Ovary (tissue), 9 donors: ENCODE measurements around the gene HPCA. TPM values are rescaled to one million over a fixed set of nuclear protein-coding genes. Genes with fewer than 3 reads are reported as not detected.

Experiments used
- DNase-seq, 5 donors: peaks; one replicate each; pipeline ENCODE4 v3.0.0-alpha.2; 2019 to 2020
- H3K27ac ChIP-seq, 2 donors: fragments of 200-600 bp; one replicate each; pipeline versions ENCODE4 v1.5.1 to v1.8.0; 2019 to 2022
- H3K27me3 ChIP-seq: fragments of 200-600 bp; one replicate; pipeline ENCODE4 v1.8.0; 2022
- H3K36me3 ChIP-seq: fragments of 200-600 bp; sonication (generic); one replicate; pipeline ENCODE4 v1.5.1; 2019
- H3K4me1 ChIP-seq: one replicate; pipeline ENCODE4 v1.8.1; 2013; ENCODE audit warnings: mild to moderate bottlenecking, moderate library complexity; ENCODE audit not compliant: insufficient read depth
- H3K4me3 ChIP-seq: fragments of 200-600 bp; sonication (generic); one replicate; pipeline ENCODE4 v1.5.1; 2017
- H3K9me3 ChIP-seq, 2 donors: fragments of 200-600 bp in 1 of 2; sonication (generic) in 1 of 2; one replicate each; pipeline versions ENCODE4 v1.5.1 to v1.8.1; 2013 to 2019; ENCODE audit warnings: mild to moderate bottlenecking in 1 of 2, moderate library complexity in 1 of 2
- EP300 ChIP-seq: sonication (generic); formaldehyde crosslinking; IDR thresholded peaks from one replicate; pipeline ENCODE4 v1.6.1; 2017; ENCODE audit warnings: antibody characterized with exemption
- POLR2A ChIP-seq: fragments of 450-650 bp; IDR thresholded peaks from one replicate; pipeline ENCODE4 v1.6.1; 2017; ENCODE audit warnings: antibody characterized with exemption, mild to moderate bottlenecking, moderate library complexity
- WGBS, 3 donors: extraction: QIAGEN DNeasy Blood & Tissue Kit in 1 of 3; methylation state at CpG; one replicate each; pipeline versions ENCODE4 v1.1.5 to v1.1.7; 2013 to 2017; 5-methylcytosine and 5-hydroxymethylcytosine counted together
- intact Hi-C, 4 donors: fragments of 100-400 bp; cut with DNase I; formaldehyde crosslinking; loops; one replicate each; pipeline versions ENCODE4 v1.11.0 to v1.15.1; 2022 to 2023
- polyA plus RNA-seq, 2 donors: library from polyadenylated mRNA; stranded (reverse); fragments of 200-250 nt in 1 of 2; fragments of 350-450 nt in 1 of 2; fragmentation: Illumina TruSeq in 1 of 2; extraction: RNeasy Lipid Tissue Mini Kit (QIAGEN cat#74804) in 1 of 2; gene quantifications; one replicate each; pipeline ENCODE4 v1.2.3, GENCODE V29; 2013 to 2014
- total RNA-seq, 7 donors: library from RNA; depleted of rRNA in 2 of 7; stranded (reverse); fragments of >200 nt in 2 of 7; fragmentation: NEBNext Ultra II Directional in 3 of 7; extraction: Animal tissue kit (Norgen Biotek cat#: 25700) in 3 of 7; gene quantifications; one replicate each; pipeline versions ENCODE4 v1.1.0 to v1.2.4, GENCODE V29; 2016 to 2023
- TF ChIP-seq, protein P1 (sequence below), 3 donors: fragments of 450-650 bp in 2 of 3; fragments of 200-600 bp in 1 of 3; IDR thresholded peaks; one replicate each; pipeline versions ENCODE4 v1.5.1 to v1.8.0; 2016 to 2022; ENCODE audit warnings: antibody characterized with exemption in 3 of 3, mild to moderate bottlenecking in 1 of 3
- donor health status: DM: no; HTN: no; CAD: no; lungs with moderate emphysema.
- donor health status: DM: no; HTN: no; CAD: no.
- donor health status: Bipolar disorder and iron deficiency.
- donor health status: DM: yes; HTN: yes; CAD: no.
- donor health status: DM: no; HTN: no; CAD: no.
- donor health status: DM: yes; HTN: yes; CAD: no.

HPCA gene
- total and polyA plus RNA-seq, 9 donors = 0.23 to 1.0 (median 0.68) TPM; not detected in 1

DNA sequence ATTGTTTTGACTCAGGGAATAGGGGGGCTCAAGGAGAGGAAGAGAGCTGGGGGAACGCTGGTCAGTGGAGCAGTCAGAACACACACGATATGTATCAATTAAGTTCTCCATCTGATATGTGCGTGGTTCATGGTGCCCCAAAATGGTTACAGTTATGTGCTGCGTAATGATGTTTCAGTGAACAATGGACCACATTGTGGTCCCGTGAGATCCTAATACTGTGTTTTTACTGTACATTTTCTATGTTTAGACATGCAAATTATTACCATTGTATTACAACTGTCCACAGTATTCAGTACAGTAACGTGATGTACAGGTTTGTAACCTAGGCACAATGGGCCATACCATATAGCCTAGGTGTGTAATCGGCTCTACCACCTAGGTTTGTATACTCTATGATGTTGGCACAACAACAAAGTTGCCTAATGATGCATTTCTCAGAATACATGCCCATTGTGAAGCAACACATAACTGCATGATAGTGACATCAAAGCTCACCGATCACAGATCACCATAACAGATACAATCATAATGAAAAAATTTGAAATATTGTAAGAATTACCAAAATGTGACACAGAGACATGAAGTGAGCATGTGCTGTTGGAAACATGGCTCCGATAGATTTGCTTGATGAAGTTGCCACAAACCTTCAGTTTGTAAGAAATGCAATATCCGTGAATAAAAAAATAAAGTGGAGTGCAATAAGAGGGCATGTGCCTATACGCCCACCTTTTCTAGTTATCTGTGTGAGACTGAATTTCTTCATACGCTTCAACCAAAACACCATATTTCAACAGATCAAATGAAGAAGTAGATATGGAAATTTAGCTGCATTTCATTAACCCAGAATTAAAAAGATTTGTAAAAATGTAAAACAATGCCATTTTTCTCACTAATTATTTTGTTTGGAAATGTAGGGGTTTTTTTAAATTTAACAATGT lies 29.7 kb downstream of the HPCA start:
- Histone ChIP-seq H3K9me3 (no peaks in the 10 kb centered on the region), H3K36me3 (no peaks in the 10 kb centered on the region), H3K4me3 (no peak overlapping the region), H3K4me1 (no peaks in the 10 kb centered on the region), H3K27ac (no peak overlapping the region), H3K27me3 (no peaks in the 10 kb centered on the region)
- TF ChIP-seq POLR2A = no peak
- no peak for TF ChIP-seq EP300
- TF ChIP-seq, protein P1, sequence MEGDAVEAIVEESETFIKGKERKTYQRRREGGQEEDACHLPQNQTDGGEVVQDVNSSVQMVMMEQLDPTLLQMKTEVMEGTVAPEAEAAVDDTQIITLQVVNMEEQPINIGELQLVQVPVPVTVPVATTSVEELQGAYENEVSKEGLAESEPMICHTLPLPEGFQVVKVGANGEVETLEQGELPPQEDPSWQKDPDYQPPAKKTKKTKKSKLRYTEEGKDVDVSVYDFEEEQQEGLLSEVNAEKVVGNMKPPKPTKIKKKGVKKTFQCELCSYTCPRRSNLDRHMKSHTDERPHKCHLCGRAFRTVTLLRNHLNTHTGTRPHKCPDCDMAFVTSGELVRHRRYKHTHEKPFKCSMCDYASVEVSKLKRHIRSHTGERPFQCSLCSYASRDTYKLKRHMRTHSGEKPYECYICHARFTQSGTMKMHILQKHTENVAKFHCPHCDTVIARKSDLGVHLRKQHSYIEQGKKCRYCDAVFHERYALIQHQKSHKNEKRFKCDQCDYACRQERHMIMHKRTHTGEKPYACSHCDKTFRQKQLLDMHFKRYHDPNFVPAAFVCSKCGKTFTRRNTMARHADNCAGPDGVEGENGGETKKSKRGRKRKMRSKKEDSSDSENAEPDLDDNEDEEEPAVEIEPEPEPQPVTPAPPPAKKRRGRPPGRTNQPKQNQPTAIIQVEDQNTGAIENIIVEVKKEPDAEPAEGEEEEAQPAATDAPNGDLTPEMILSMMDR (IDR thresholded peaks at IDR 0.05) = no peak
- intact Hi-C loops = no loop called here
- 83 to 87% (median 83%) methylated on average over 12 of the region's 12 CpGs for WGBS, 3 donors
- no peak for DNase-seq

DNA sequence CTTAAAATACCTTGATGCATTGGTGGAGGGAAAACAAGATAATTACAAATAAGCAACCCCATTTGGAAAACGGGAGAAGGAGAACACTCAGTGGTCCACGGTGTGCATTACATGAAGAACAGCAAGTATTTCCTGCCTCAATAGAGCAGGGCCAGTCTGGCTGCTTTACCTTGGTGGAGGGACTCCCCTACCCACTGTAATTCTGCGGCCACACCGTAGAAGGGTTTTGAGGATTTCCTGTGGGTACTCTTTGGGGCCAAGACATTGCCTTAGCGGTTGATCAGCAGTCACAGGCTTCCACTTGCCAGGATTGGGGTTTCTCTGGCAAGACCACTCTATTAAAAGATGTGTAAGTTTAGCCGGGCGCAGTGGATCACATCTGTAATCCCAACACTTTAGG lies 31.2 kb downstream of the HPCA start:
- TF ChIP-seq, protein P1 (IDR thresholded peaks at IDR 0.05) = no peak
- TF ChIP-seq EP300 (no peak), POLR2A (no peak)
- Histone ChIP-seq H3K4me1 (no peaks in the 10 kb centered on the region), H3K4me3 (no peak overlapping the region), H3K36me3 (no peaks in the 10 kb centered on the region), H3K9me3 (no peaks in the 10 kb centered on the region), H3K27me3 (no peaks in the 10 kb centered on the region), H3K27ac (no peak overlapping the region)
- intact Hi-C loops = no loop called here
- 71 to 81% (median 76%) methylated on average over 7 of the region's 7 CpGs for WGBS, 3 donors
- no peak for DNase-seq

DNA sequence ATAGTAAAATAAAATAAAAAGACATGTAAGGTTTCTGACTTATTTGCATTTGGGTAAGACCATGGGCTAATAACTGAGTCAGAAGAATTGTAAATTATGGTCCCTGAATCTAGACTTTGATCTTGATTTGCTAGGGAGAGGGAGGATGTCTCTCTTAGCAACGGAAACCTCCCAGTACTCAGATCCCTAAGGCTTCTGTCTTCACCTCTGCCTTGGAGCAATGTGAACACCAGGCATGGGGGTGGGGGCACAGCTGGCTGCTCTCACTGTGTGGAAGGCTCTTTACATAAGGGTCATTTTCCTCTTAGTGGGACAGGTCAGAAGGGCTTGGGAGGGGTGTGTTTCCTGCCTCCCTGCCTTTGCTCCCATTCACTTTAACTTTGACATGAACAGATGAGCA lies 31.9 kb downstream of the HPCA start:
- H3K4me1 ChIP-seq = no peaks in the 10 kb centered on the region
- no peak for DNase-seq
- H3K36me3 ChIP-seq = no peaks in the 10 kb centered on the region
- H3K27ac ChIP-seq = no peak overlapping the region
- intact Hi-C loops = no loop called here
- no peaks in the 10 kb centered on the region for H3K27me3 ChIP-seq
- TF ChIP-seq, protein P1 (IDR thresholded peaks at IDR 0.05) = no peak
- TF ChIP-seq EP300 = no peak
- TF ChIP-seq POLR2A = no peak
- H3K9me3 ChIP-seq = no peaks in the 10 kb centered on the region
- H3K4me3 ChIP-seq = no peak overlapping the region
- 40 to 52% (median 49%) methylated on average over 1 of the region's 1 CpG for WGBS, 3 donors

GRCh38 chr1:32919811-32920733 lies 33.8 kb downstream of the HPCA start:
- 80 to 84% (median 82%) methylated on average over 11 of the region's 11 CpGs for WGBS, 3 donors
- Histone ChIP-seq H3K27me3 (no peaks in the 10 kb centered on the region), H3K36me3 (no peaks in the 10 kb centered on the region), H3K9me3 (no peaks in the 10 kb centered on the region), H3K4me3 (no peak overlapping the region), H3K4me1 (no peaks in the 10 kb centered on the region), H3K27ac (no peak overlapping the region)
- intact Hi-C loops = no loop called here
- TF ChIP-seq POLR2A (no peak), EP300 (no peak)
- TF ChIP-seq, protein P1 (IDR thresholded peaks at IDR 0.05) = no peak
- DNase-seq = no peak
